IMR-90 (cell line): ENCODE measurements around the gene CAMTA1. TPM values are rescaled to one million over a fixed set of nuclear protein-coding genes. Genes with fewer than 3 reads are reported as not detected.

Experiments
- ATAC-seq: fragments of 200-7000 bp; cut with Tn5 transposase; 2 replicates; pipeline ENCODE4 v1.9.1; 2020; ENCODE audit warnings: low read depth, mild to moderate bottlenecking, moderate library complexity
- BruUV-seq: library from RNA; stranded (reverse); fragments of 400-500 nt; replicated peaks from 2 replicates; lab custom pipeline; 2021; lab: Mats Ljungman, UMichigan
- CTCF ChIA-PET: fragments of 300-600 bp; formaldehyde crosslinking; extraction: SDS; loops from one replicate; lab custom pipeline; 2021; ENCODE audit warnings: antibody characterized with exemption; lab: Yijun Ruan, JAX
- POLR2A ChIA-PET: fragments of 300-600 bp; sonication (Branson Sonifier 250); formaldehyde crosslinking; loops from one replicate; lab custom pipeline; 2022; ENCODE audit warnings: antibody characterized with exemption; ENCODE audit not compliant: unreplicated experiment; lab: Charles Lee
- DNase-seq: peaks from one replicate; pipeline ENCODE4 v3.0.0; 2013
- H2AFZ ChIP-seq: replicated peaks from 2 replicates; pipeline ENCODE3; 2013; ENCODE audit warnings: low read length, mild to moderate bottlenecking; ENCODE audit not compliant: poor library complexity
- H2AK5ac ChIP-seq: 2 replicates; pipeline ENCODE4 v1.6.1; 2013; ENCODE audit warnings: low read depth, low read length, inconsistent platforms
- H2AK9ac ChIP-seq: replicated peaks from 2 replicates; pipeline ENCODE3; 2013; ENCODE audit warnings: mild to moderate bottlenecking, low read depth, low read length, moderate library complexity; ENCODE audit not compliant: poor library complexity
- H2BK120ac ChIP-seq: 2 replicates; pipeline ENCODE4 v1.6.1; 2013; ENCODE audit warnings: low read depth, low read length, inconsistent platforms
- H2BK15ac ChIP-seq: 3 replicates; pipeline ENCODE4 v1.6.1; 2013; ENCODE audit warnings: low read depth, low read length, inconsistent platforms
- H2BK20ac ChIP-seq: 2 replicates; pipeline ENCODE4 v1.6.1; 2013; ENCODE audit warnings: low read depth, mild to moderate bottlenecking, inconsistent platforms, low read length, moderate library complexity
- H2BK5ac ChIP-seq: 2 replicates; pipeline ENCODE4 v1.6.1; 2013; ENCODE audit warnings: mild to moderate bottlenecking, low read depth, low read length, inconsistent platforms; ENCODE audit not compliant: poor library complexity, severe bottlenecking
- H3K14ac ChIP-seq: replicated peaks from 2 replicates; pipeline ENCODE4 v1.6.1; 2013; ENCODE audit warnings: low read depth, low read length, inconsistent platforms
- H3K18ac ChIP-seq: 2 replicates; pipeline ENCODE4 v1.6.1; 2013; ENCODE audit warnings: low read depth, low read length, control low read depth
- H3K23ac ChIP-seq: 2 replicates; pipeline ENCODE4 v1.6.1; 2013; ENCODE audit warnings: low read depth, low read length, inconsistent platforms
- H3K27ac ChIP-seq: 2 replicates; pipeline ENCODE4 v1.5.1; 2013; ENCODE audit warnings: mild to moderate bottlenecking, control low read depth, low read length; ENCODE audit not compliant: insufficient read depth
- H3K27me3 ChIP-seq: 2 replicates; pipeline ENCODE4 v1.6.1; 2013; ENCODE audit warnings: low read length; ENCODE audit not compliant: control insufficient read depth, insufficient read depth
- H3K36me3 ChIP-seq: 2 replicates; pipeline ENCODE4 v1.6.1; 2013; ENCODE audit warnings: low read length, mixed read lengths; ENCODE audit not compliant: control insufficient read depth, insufficient read depth
- H3K4ac ChIP-seq: 2 replicates; pipeline ENCODE4 v1.6.1; 2013; ENCODE audit warnings: low read depth, low read length, inconsistent platforms
- H3K4me1 ChIP-seq: 2 replicates; pipeline ENCODE4 v1.6.1; 2013; ENCODE audit warnings: low read length, mixed read lengths; ENCODE audit not compliant: control insufficient read depth, insufficient read depth
- H3K4me2 ChIP-seq: 2 replicates; pipeline ENCODE4 v1.6.1; 2013; ENCODE audit warnings: low read depth, mild to moderate bottlenecking, control low read depth, low read length, moderate library complexity
- H3K4me3 ChIP-seq: 2 replicates; pipeline ENCODE4 v1.5.1; 2013; ENCODE audit warnings: low read depth, mild to moderate bottlenecking, control low read depth, low read length, moderate library complexity; ENCODE audit not compliant: insufficient read depth
- H3K56ac ChIP-seq: 2 replicates; pipeline ENCODE4 v1.6.1; 2013; ENCODE audit warnings: low read length, inconsistent platforms; ENCODE audit not compliant: insufficient read depth; ENCODE audit errors: extremely low read depth
- H3K79me1 ChIP-seq, 2 experiments: 2 replicates each; pipeline ENCODE4 v1.6.1; 2013; ENCODE audit warnings: low read length in 2 of 2, inconsistent platforms in 1 of 2, low read depth in 1 of 2
- H3K9ac ChIP-seq: 2 replicates; pipeline ENCODE4 v1.6.1; 2013; ENCODE audit warnings: low read depth, low read length, control low read depth
- H3K9me1 ChIP-seq: 2 replicates; pipeline ENCODE4 v1.6.1; 2013; ENCODE audit warnings: low read length, inconsistent platforms; ENCODE audit not compliant: insufficient read depth
- H3K9me3 ChIP-seq: 2 replicates; pipeline ENCODE4 v1.6.1; 2013; ENCODE audit warnings: low read length; ENCODE audit not compliant: control insufficient read depth, insufficient read depth
- H4K20me1 ChIP-seq: 2 replicates; pipeline ENCODE4 v1.6.1; 2013; ENCODE audit warnings: low read length, inconsistent platforms; ENCODE audit not compliant: insufficient read depth
- H4K5ac ChIP-seq: 2 replicates; pipeline ENCODE4 v1.6.1; 2013; ENCODE audit warnings: mild to moderate bottlenecking, low read depth, low read length, control low read depth
- H4K8ac ChIP-seq, 2 experiments: 2 replicates each; pipeline ENCODE4 v1.6.1; 2013; ENCODE audit warnings: low read depth in 2 of 2, low read length in 2 of 2, control low read depth in 1 of 2, inconsistent platforms in 1 of 2
- H4K91ac ChIP-seq: 2 replicates; pipeline ENCODE4 v1.6.1; 2013; ENCODE audit warnings: low read depth, low read length, inconsistent platforms; ENCODE audit not compliant: insufficient read depth
- CEBPB ChIP-seq: IDR thresholded peaks from 2 replicates; pipeline ENCODE4 v1.6.1; 2012; ENCODE audit warnings: low read depth, low read length, improper control_type of control experiment
- CHD1 ChIP-seq: IDR thresholded peaks from 2 replicates; pipeline ENCODE4 v1.6.1; 2012; ENCODE audit warnings: low read depth, low read length, improper control_type of control experiment
- CTCF ChIP-seq: conservative IDR thresholded peaks from 2 replicates; pipeline ENCODE4 v1.5.1; 2012; ENCODE audit warnings: mild to moderate bottlenecking, low read depth, low read length, improper control_type of control experiment
- FOS ChIP-seq: fragments of 150-350 bp; IDR thresholded peaks from 2 replicates; pipeline ENCODE4 v1.6.1; 2016; ENCODE audit warnings: low read depth, low read length
- MXI1 ChIP-seq: IDR thresholded peaks from 2 replicates; pipeline ENCODE4 v1.6.1; 2012; ENCODE audit warnings: low read depth, mild to moderate bottlenecking, low read length, moderate library complexity, borderline replicate concordance
- NFE2L2 ChIP-seq: fragments of 150-350 bp; IDR thresholded peaks from 2 replicates; pipeline ENCODE4 v1.6.1; 2016; ENCODE audit warnings: low read depth, mild to moderate bottlenecking, low read length
- RAD21 ChIP-seq: IDR thresholded peaks from 2 replicates; pipeline ENCODE4 v1.6.1; 2012; ENCODE audit warnings: low read length, improper control_type of control experiment
- USF2 ChIP-seq: fragments of 150-350 bp; IDR thresholded peaks from 2 replicates; pipeline ENCODE4 v1.6.1; 2017; ENCODE audit warnings: mild to moderate bottlenecking, antibody characterized with exemption, low read length, low read depth
- WGBS, 2 experiments: methylation state at CpG; one replicate each; pipeline versions ENCODE4 v1.1.5 to v1.1.7; 2013; ENCODE audit warnings: missing lambda C conversion rate in 2 of 2; ENCODE audit not compliant: insufficient read length in 1 of 2; ENCODE audit errors: extremely low coverage in 2 of 2; 5-methylcytosine and 5-hydroxymethylcytosine counted together
- dilution Hi-C: fragments of 300-500 bp; cut with HindIII; formaldehyde crosslinking; loops from one replicate; pipeline ENCODE4 v1.14.3; 2018; ENCODE audit warnings: low sequenced_read_pairs; ENCODE audit not compliant: unreplicated experiment
- in situ Hi-C: fragments of 300-500 bp; cut with MboI; formaldehyde crosslinking; loops from 3 replicates; pipeline ENCODE4 v1.14.3; 2019; ENCODE audit warnings: low sequenced_read_pairs, inconsistent platforms, mixed read lengths
- intact Hi-C: fragments of 100-400 bp; cut with micrococcal nuclease; formaldehyde crosslinking; loops from 2 replicates; pipeline ENCODE4 v1.10.0; 2022
- polyA plus RNA-seq, 3 experiments: library from polyadenylated mRNA; depleted of rRNA; stranded (reverse); fragments of >200 nt; gene quantifications; 2 replicates each; pipeline ENCODE4 v1.2.3, GENCODE V29; 2012; ENCODE audit warnings: low replicate concordance in 1 of 3
- total RNA-seq: library from RNA; depleted of rRNA; stranded (reverse); fragments of >200 nt; gene quantifications from 2 replicates; pipeline ENCODE4 v1.2.3, GENCODE V29; 2012

Gene CAMTA1
- total and polyA plus RNA-seq, 2 of the 4 experiments (the other 2 are of a cell fraction): 35.5 to 74.3 TPM

- Histone ChIP-seq H3K79me1 (no peaks in the 10 kb centered on the region), H3K4me2 (no peak overlapping the region), H3K9me1 (no peaks in the 10 kb centered on the region), H2AK5ac (no peak overlapping the region), H3K9me3 (no peaks in the 10 kb centered on the region), H2BK20ac (no peak overlapping the region), H2AFZ (peak overlapping the region; percentile 7), H3K27me3 (peaks cover 17% of the 10 kb centered on the region), H2BK120ac (no peak overlapping the region), H2BK15ac (no peak overlapping the region), H3K18ac (no peak overlapping the region), H3K4ac (no peak overlapping the region), H3K36me3 (no peaks in the 10 kb centered on the region), H3K14ac (no peak overlapping the region), H3K23ac (no peak overlapping the region), H3K9ac (no peak overlapping the region), H4K91ac (no peak overlapping the region), H4K8ac (no peak overlapping the region), H4K20me1 (no peaks in the 10 kb centered on the region), H2BK5ac (no peak overlapping the region), H2AK9ac (no peak overlapping the region), H3K56ac (no peak overlapping the region; the same call in 1 of the 2 replicates), H3K27ac (no peak overlapping the region), H3K4me3 (no peak overlapping the region), H3K4me1 (no peaks in the 10 kb centered on the region; the same call in 1 of the 2 replicates), H4K5ac (no peak overlapping the region)
- no peak for TF ChIP-seq CEBPB
- no peak for TF ChIP-seq FOS
- TF ChIP-seq USF2: no peak
- no peak for TF ChIP-seq CTCF
- TF ChIP-seq NFE2L2: no peak
- no peak for TF ChIP-seq CHD1
- no peak for TF ChIP-seq MXI1
- TF ChIP-seq RAD21: no peak
- in situ Hi-C loops (loop anchor here (25.0 kb wide), 1 partner anchor 649 kb away; the partner anchor contains the start of gene SLC45A1), intact Hi-C loops (loop anchor here (10.0 kb wide), 1 partner anchor 651 kb away; the partner anchor contains the start of gene SLC45A1), dilution Hi-C loops (no loop called here)
- POLR2A ChIA-PET: no interaction called here
- DNase-seq (no peak), ATAC-seq (no peak)
- WGBS, 2 experiments: 77% methylated on average over 21 of the region's 38 CpGs; no CpG with 5 or more reads in 1 of the 2 experiments
- BruUV-seq: no TSS peak
- CTCF ChIA-PET: interaction anchor here (9.2 kb wide), 1 partner anchor 90 kb away, joined by 108 read pairs; no protein-coding TSS in a partner anchor
Observed at GRCh38 chr1:7663451-7664146, 878.3 kb downstream of the CAMTA1 start.
